Measurements from ENCODE around the gene ATP2A1.

DNA sequence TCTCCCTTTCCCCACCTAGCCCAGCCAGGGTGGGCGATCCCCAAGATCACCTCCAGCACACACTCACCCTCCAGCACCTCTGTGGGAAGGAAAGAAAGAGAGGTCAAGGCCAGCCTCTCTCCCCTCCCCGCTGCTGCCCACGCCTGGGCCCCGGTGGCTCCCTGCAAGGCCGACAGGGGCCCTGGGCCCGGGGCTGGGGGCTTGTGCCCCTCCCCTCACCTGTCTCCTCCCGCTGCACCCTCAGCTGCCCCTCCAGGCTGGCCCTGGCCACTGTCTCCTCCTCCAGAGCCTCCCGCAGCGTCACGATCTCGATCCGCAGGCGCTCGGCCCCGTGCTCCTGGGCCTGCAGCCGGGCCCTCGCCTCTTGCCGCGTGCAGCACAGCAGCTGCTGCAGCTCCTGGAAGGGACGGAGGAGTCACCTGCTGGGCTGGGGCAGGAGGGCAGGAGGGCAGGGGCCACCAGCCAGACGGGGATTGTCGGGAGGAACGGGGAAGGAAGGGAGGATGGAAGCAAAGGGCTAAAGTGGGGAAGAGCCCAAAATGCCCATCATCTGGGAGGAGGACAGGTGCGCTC, 27.6 kb downstream of the ATP2A1 start:
- TF ChIP-seq YY1 (IDR thresholded peaks at IDR 0.05; ENCODE audit: insufficient read depth, insufficient read length) (no peak), ZNF274 (IDR thresholded peaks at IDR 0.05; ENCODE audit: low read depth, low read length) (no peak)

Measured in NT2/D1 (cell line).